ENCODE measurements around the gene APLP2.

APLP2 gene

DNA sequence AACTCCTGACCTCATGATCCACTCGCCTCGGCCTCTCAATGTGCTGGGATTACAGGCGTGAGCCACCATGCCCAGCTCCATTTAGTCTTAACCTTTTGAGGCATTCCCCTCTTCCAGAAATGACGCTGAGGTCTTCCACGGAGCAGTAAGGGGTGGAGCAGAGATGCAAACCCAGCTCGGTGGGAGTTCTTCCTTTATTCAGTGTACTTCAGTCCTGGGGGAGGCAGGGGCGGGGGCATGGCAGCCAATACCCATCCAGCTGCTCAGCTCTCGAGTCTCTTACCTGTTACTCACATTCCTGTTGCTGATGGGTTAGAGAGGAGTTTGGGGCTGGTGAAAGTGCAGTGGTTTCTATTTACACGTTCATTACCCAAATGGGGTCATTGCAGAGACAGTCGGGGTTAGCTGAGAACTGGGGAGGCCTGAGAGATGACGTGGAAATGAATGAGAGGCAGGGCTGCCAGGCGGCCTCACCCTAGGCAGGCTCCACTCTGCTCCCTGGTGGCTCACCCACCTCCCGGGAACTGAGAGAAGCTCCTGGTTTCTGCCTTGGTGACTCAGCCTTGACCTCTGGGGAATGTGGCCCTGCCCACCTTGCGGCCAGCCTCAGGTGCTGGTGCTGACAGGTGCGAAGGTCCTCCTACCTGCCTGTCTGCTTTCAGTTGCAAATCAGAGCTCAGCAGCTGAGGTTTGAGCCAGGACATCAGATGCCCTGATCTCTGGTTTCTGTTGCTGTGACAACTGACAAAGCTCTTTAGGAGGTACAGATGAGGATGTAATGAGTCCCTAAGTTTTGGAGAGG is 76.5 kb downstream of the APLP2 start:
- no peak for DNase-seq (ENCODE audit: extremely low read depth, insufficient read length)
- Histone ChIP-seq H3K36me3 (ENCODE audit: control insufficient read depth, insufficient read depth, low read length) (no peaks in the 10 kb centered on the region), H3K4me3 (replicated peaks; ENCODE audit: low read depth, low read length) (no peak overlapping the region), H3K27me3 (replicated peaks; ENCODE audit: control insufficient read depth, insufficient read depth, low read length) (no peaks in the 10 kb centered on the region)
- TF ChIP-seq, protein P1, sequence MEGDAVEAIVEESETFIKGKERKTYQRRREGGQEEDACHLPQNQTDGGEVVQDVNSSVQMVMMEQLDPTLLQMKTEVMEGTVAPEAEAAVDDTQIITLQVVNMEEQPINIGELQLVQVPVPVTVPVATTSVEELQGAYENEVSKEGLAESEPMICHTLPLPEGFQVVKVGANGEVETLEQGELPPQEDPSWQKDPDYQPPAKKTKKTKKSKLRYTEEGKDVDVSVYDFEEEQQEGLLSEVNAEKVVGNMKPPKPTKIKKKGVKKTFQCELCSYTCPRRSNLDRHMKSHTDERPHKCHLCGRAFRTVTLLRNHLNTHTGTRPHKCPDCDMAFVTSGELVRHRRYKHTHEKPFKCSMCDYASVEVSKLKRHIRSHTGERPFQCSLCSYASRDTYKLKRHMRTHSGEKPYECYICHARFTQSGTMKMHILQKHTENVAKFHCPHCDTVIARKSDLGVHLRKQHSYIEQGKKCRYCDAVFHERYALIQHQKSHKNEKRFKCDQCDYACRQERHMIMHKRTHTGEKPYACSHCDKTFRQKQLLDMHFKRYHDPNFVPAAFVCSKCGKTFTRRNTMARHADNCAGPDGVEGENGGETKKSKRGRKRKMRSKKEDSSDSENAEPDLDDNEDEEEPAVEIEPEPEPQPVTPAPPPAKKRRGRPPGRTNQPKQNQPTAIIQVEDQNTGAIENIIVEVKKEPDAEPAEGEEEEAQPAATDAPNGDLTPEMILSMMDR (IDR thresholded peaks at IDR 0.05; ENCODE audit: insufficient read depth, low read length, poor library complexity, severe bottlenecking): peak; percentile 9

DNA sequence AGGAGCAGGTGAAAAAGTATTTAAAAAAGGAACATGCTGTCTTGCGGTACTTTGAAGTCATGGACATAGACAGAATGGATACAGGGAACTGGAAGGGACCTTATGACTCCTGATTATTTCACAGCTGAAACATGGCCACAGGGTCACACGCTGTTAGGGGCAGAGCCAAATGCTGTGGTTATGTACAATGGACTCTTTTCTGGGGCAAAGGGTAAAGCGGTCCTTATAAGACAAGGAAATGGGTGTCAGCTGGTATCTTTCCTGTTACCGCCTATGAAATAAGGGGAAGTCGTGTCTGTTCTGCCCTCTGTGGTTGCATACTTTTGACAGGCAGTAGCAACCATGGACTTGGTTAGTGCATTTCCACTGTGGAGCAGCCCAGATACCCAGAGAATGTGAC is 77.1 kb downstream of the APLP2 start:
- Histone ChIP-seq H3K27me3 (replicated peaks; ENCODE audit: control insufficient read depth, insufficient read depth, low read length) (no peaks in the 10 kb centered on the region), H3K4me3 (replicated peaks; ENCODE audit: low read depth, low read length) (no peak overlapping the region), H3K36me3 (ENCODE audit: control insufficient read depth, insufficient read depth, low read length) (no peaks in the 10 kb centered on the region)
- TF ChIP-seq, protein P1 (IDR thresholded peaks at IDR 0.05; ENCODE audit: insufficient read depth, low read length, poor library complexity, severe bottlenecking): no peak
- no peak for DNase-seq (ENCODE audit: extremely low read depth, insufficient read length)

DNA sequence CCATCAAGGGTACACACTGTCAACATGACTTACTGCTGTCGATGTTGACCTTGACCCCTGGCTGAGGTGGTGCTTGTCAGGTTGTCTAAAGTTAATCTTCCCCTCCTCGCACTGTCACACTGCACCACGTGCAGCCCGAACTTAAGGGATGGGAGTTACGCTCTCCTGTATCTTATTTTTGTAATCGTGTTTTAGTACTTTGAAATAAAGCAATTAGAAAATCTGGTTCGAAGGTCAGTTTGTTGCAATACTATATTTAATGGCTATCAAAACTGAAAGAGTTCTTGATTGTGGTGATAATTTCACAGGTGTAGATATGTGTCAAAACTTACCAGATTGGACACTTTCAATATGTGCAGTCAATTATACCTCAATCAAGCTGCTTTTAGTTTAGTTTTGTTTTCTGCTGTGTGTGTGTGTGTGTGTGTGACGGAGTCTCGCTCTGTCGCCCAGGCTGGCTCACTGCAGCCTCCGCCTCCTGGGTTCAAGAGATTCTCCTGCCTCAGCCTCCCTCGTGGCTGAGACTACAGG is 79.2 kb downstream of the APLP2 start:
- Histone ChIP-seq H3K4me3 (replicated peaks; ENCODE audit: low read depth, low read length) (no peak overlapping the region), H3K36me3 (ENCODE audit: control insufficient read depth, insufficient read depth, low read length) (no peaks in the 10 kb centered on the region), H3K27me3 (replicated peaks; ENCODE audit: control insufficient read depth, insufficient read depth, low read length) (no peaks in the 10 kb centered on the region)
- TF ChIP-seq, protein P1 (IDR thresholded peaks at IDR 0.05; ENCODE audit: insufficient read depth, low read length, poor library complexity, severe bottlenecking): no peak
- no peak for DNase-seq (ENCODE audit: extremely low read depth, insufficient read length)

DNA sequence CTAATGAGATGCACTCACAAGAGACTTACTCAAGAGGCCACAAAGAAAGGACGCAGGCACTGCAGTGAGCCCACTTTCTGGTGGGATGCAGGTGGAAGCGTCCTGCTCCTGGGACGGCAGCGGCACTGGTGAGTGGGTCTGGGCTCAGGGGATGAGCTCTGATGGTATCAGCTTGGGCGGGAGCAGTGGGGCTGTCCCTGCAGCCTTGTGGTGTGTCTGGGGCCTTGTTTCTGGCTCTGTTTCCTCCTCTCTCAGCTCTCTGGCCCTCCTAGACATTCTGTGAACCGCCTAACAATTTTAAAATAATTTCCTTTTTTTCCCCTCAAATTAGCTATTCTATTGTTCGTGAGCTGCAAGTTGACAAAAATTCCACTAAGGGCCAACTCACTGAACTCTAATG is 81.1 kb downstream of the APLP2 start:
- TF ChIP-seq, protein P1 (IDR thresholded peaks at IDR 0.05; ENCODE audit: insufficient read depth, low read length, poor library complexity, severe bottlenecking): no peak
- DNase-seq (ENCODE audit: extremely low read depth, insufficient read length): no peak

DNA sequence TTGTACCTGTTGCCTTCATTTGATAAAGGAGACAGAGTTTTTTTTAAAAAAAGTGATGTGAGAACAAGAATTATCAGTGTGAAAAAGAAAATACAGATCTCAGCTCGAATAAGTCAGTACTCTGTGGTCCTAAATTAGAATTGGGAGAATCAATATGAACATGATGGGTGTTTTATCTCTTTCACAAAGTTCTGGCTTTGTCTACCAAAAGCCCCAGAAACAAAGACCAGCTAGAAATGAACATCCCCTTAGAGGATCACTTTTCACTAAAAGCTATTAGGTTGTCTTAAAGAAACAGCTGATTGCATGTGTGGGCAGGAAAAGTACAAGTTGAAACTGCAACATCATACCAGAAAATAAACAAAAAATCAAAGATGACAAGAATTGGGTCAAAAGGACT is 81.5 kb downstream of the APLP2 start:
- Histone ChIP-seq H3K4me3 (replicated peaks; ENCODE audit: low read depth, low read length) (no peak overlapping the region), H3K36me3 (ENCODE audit: control insufficient read depth, insufficient read depth, low read length) (no peaks in the 10 kb centered on the region), H3K27me3 (replicated peaks; ENCODE audit: control insufficient read depth, insufficient read depth, low read length) (no peaks in the 10 kb centered on the region; the same call in 1 of the 2 replicates)
- TF ChIP-seq, protein P1 (IDR thresholded peaks at IDR 0.05; ENCODE audit: insufficient read depth, low read length, poor library complexity, severe bottlenecking): no peak
- DNase-seq (ENCODE audit: extremely low read depth, insufficient read length): no peak

More for the DNA sequence above, 81.1 kb downstream of the APLP2 start:
- Histone ChIP-seq H3K4me3 (replicated peaks; ENCODE audit: low read depth, low read length) (no peak overlapping the region), H3K27me3 (replicated peaks; ENCODE audit: control insufficient read depth, insufficient read depth, low read length) (no peaks in the 10 kb centered on the region; the same call in 1 of the 2 replicates), H3K36me3 (ENCODE audit: control insufficient read depth, insufficient read depth, low read length) (no peaks in the 10 kb centered on the region)

Measured in GM06990 (cell line).